ENCODE results near the gene IMPG2. TPM values are rescaled to one million over a fixed set of nuclear protein-coding genes. Genes with fewer than 3 reads are reported as not detected.

Gene IMPG2
- total RNA-seq, 4 donors from 2014 or later = 0.05 to 0.13 (median 0.11) TPM; not detected in 1

DNA sequence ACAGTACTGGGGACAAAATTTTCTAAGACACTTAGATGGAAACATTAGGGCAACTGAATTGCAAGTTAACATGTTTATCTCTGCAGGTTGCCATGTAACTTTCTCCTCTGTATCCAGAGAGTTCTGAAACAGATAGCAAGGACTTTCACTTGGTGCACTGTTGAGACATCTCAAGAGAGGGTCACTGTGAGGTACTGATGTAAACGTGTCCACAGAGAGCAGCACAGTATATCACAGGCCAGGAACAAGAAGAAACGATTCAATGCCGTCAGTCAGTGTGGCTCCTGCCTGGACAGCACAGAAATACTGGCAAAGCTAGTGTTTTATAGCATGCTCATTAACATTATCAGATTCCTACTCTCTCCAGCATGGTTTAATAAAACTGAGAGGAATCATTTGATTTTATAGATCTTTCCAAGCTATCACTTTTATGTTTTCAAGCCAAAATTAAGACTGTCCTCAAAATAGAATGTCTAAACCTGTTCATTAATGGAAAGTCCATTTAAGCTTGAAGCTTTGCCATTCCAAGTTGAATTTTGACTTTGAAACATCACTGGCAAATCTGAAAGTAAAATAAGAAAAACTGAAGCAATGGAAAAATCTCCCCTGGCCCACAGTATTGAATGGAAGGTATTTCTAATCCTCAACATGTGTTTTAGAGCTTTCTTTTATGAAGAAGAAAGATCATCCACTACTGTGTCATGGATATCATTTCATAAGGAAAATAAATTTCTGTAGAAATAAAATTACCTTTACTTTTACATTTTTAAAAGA is 102.7 kb downstream of the IMPG2 start:
- intact Hi-C loops (cut with DNase I; ENCODE audit: low total_unique reads) = no loop called here
- 58% methylated on average over 3 of the region's 3 CpGs for WGBS, 2 donors
- no peak for TF ChIP-seq POLR2A (IDR thresholded peaks at IDR 0.05)
- no peak for TF ChIP-seq CTCF (IDR thresholded peaks at IDR 0.05)
- no peak for DNase-seq (ENCODE audit: low spot score in 2 of 2)
- H3K4me3 ChIP-seq (ENCODE audit: low read depth, poor library complexity, severe bottlenecking) = no peak overlapping the region

DNA sequence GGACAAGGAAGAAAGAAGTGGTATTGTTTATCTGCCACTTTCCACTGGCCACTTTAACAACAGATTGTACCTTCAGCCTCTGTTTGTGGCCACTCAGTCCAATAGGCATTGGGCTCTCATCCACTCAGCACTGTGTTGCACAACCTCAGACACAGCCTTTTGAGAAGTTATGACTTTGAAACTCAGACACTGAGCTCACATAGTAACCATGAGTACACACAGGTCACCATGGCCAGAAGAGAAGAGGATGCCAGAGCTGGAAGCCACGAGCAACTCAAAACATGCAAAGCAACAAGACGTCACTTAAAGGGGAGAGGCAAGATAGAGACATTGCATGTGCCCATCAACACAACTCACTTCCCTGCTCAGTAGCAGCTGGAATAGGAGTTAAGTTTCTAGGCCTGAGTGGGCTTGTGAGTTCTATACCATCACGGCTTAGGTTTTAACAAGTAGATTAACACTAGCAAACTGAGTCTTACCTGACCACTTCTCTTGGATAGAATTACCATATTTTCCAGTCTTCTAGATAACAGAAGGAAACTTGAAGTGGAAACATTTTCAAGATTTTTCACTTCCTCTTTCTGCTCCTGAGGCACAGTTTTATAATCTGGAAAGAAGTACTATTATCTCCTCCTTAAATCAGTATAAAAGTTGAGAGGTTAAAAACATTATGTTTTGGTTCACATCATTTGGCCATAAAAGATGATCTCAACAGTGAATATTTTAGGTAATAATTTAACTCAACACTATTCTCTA is 103.5 kb downstream of the IMPG2 start:
- intact Hi-C loops (cut with DNase I; ENCODE audit: low total_unique reads) = no loop called here

GRCh38 chr3:101212730-101213129 is 107.6 kb downstream of the IMPG2 start:
- no peak overlapping the region for H3K4me3 ChIP-seq (ENCODE audit: low read depth, poor library complexity, severe bottlenecking)
- 84 to 90% methylated on average over 2 of the region's 2 CpGs for WGBS, 2 donors
- TF ChIP-seq CTCF (IDR thresholded peaks at IDR 0.05) (no peak), POLR2A (IDR thresholded peaks at IDR 0.05) (no peak)
- intact Hi-C loops (cut with DNase I; ENCODE audit: low total_unique reads) = no loop called here
- no peak for DNase-seq (ENCODE audit: low spot score in 2 of 2)

More for the DNA sequence above, 103.5 kb downstream of the IMPG2 start:
- no peak overlapping the region for H3K4me3 ChIP-seq (ENCODE audit: low read depth, poor library complexity, severe bottlenecking)
- DNase-seq (ENCODE audit: low spot score in 2 of 2) = peak; percentile 72 to 87
- no peak for TF ChIP-seq POLR2A (IDR thresholded peaks at IDR 0.05)
- TF ChIP-seq CTCF (IDR thresholded peaks at IDR 0.05) = no peak
- 48 to 75% methylated on average over 3 of the region's 3 CpGs for WGBS, 2 donors

DNA sequence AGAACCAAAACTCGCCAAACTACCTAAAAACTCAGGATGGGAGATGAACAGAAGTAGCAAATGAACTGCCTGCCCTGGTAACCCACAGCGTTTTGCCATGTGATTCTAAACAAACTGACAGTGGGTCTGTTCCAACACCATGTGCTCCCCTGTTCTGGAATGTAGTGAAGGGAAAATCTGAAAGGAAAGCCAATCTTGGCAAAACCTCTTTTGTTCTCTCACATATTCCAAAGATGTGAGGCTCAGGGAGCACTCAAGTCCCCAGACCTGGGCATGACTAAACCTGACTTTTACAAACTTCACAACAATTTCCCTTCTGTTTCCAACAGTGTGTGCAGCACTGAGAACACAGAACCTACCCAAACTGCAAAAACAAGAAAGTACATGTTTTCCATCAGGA is 116.1 kb downstream of the IMPG2 start:
- DNase-seq (ENCODE audit: low spot score in 2 of 2) = no peak
- no peak overlapping the region for H3K4me3 ChIP-seq (ENCODE audit: low read depth, poor library complexity, severe bottlenecking)
- TF ChIP-seq CTCF (IDR thresholded peaks at IDR 0.05) = no peak
- TF ChIP-seq POLR2A (IDR thresholded peaks at IDR 0.05) = no peak
- WGBS, 2 donors = 28 to 34% methylated on average over 2 of the region's 2 CpGs
- intact Hi-C loops (cut with DNase I; ENCODE audit: low total_unique reads) = no loop called here

GRCh38 chr3:101203411-101203810 is 117.0 kb downstream of the IMPG2 start:
- DNase-seq (ENCODE audit: low spot score in 2 of 2) = no peak
- H3K4me3 ChIP-seq (ENCODE audit: low read depth, poor library complexity, severe bottlenecking) = no peak overlapping the region
- intact Hi-C loops (cut with DNase I; ENCODE audit: low total_unique reads) = no loop called here
- TF ChIP-seq POLR2A (IDR thresholded peaks at IDR 0.05) = no peak
- TF ChIP-seq CTCF (IDR thresholded peaks at IDR 0.05) = no peak
- WGBS, 2 donors = 58 to 61% methylated on average over 5 of the region's 5 CpGs

All from lower leg skin (tissue), 4 donors.